ENCODE results near the gene SNRPF.

- TF ChIP-seq CTCF (conservative IDR thresholded peaks at IDR 0.05) (no peak), ZFX (IDR thresholded peaks at IDR 0.05) (no peak)
Measured at GRCh38 chr12:95838125-95838524, 20.6 kb upstream of the SNRPF start.

Data from C4-2B (cell line).